IMR-90 (cell line): ENCODE measurements around the gene JAGN1. TPM values are rescaled to one million over a fixed set of nuclear protein-coding genes. Genes with fewer than 3 reads are reported as not detected.

ENCODE experiments used
- ATAC-seq: fragments of 200-7000 bp; cut with Tn5 transposase; 2 replicates; pipeline ENCODE4 v1.9.1; 2020; ENCODE audit warnings: low read depth, mild to moderate bottlenecking, moderate library complexity
- BruUV-seq: library from RNA; stranded (reverse); fragments of 400-500 nt; replicated peaks from 2 replicates; lab custom pipeline; 2021; lab: Mats Ljungman, UMichigan
- CTCF ChIA-PET: fragments of 300-600 bp; formaldehyde crosslinking; extraction: SDS; loops from one replicate; lab custom pipeline; 2021; ENCODE audit warnings: antibody characterized with exemption; lab: Yijun Ruan, JAX
- POLR2A ChIA-PET: fragments of 300-600 bp; sonication (Branson Sonifier 250); formaldehyde crosslinking; loops from one replicate; lab custom pipeline; 2022; ENCODE audit warnings: antibody characterized with exemption; ENCODE audit not compliant: unreplicated experiment; lab: Charles Lee
- DNase-seq: peaks from one replicate; pipeline ENCODE4 v3.0.0; 2013
- H2AFZ ChIP-seq: replicated peaks from 2 replicates; pipeline ENCODE3; 2013; ENCODE audit warnings: low read length, mild to moderate bottlenecking; ENCODE audit not compliant: poor library complexity
- H2AK5ac ChIP-seq: 2 replicates; pipeline ENCODE4 v1.6.1; 2013; ENCODE audit warnings: low read depth, low read length, inconsistent platforms
- H2AK9ac ChIP-seq: replicated peaks from 2 replicates; pipeline ENCODE3; 2013; ENCODE audit warnings: mild to moderate bottlenecking, low read depth, low read length, moderate library complexity; ENCODE audit not compliant: poor library complexity
- H2BK120ac ChIP-seq: 2 replicates; pipeline ENCODE4 v1.6.1; 2013; ENCODE audit warnings: low read depth, low read length, inconsistent platforms
- H2BK15ac ChIP-seq: 3 replicates; pipeline ENCODE4 v1.6.1; 2013; ENCODE audit warnings: low read depth, low read length, inconsistent platforms
- H2BK20ac ChIP-seq: 2 replicates; pipeline ENCODE4 v1.6.1; 2013; ENCODE audit warnings: low read depth, mild to moderate bottlenecking, inconsistent platforms, low read length, moderate library complexity
- H2BK5ac ChIP-seq: 2 replicates; pipeline ENCODE4 v1.6.1; 2013; ENCODE audit warnings: mild to moderate bottlenecking, low read depth, low read length, inconsistent platforms; ENCODE audit not compliant: poor library complexity, severe bottlenecking
- H3K14ac ChIP-seq: replicated peaks from 2 replicates; pipeline ENCODE4 v1.6.1; 2013; ENCODE audit warnings: low read depth, low read length, inconsistent platforms
- H3K18ac ChIP-seq: 2 replicates; pipeline ENCODE4 v1.6.1; 2013; ENCODE audit warnings: low read depth, low read length, control low read depth
- H3K23ac ChIP-seq: 2 replicates; pipeline ENCODE4 v1.6.1; 2013; ENCODE audit warnings: low read depth, low read length, inconsistent platforms
- H3K27ac ChIP-seq: 2 replicates; pipeline ENCODE4 v1.5.1; 2013; ENCODE audit warnings: mild to moderate bottlenecking, control low read depth, low read length; ENCODE audit not compliant: insufficient read depth
- H3K27me3 ChIP-seq: 2 replicates; pipeline ENCODE4 v1.6.1; 2013; ENCODE audit warnings: low read length; ENCODE audit not compliant: control insufficient read depth, insufficient read depth
- H3K36me3 ChIP-seq: 2 replicates; pipeline ENCODE4 v1.6.1; 2013; ENCODE audit warnings: low read length, mixed read lengths; ENCODE audit not compliant: control insufficient read depth, insufficient read depth
- H3K4ac ChIP-seq: 2 replicates; pipeline ENCODE4 v1.6.1; 2013; ENCODE audit warnings: low read depth, low read length, inconsistent platforms
- H3K4me1 ChIP-seq: 2 replicates; pipeline ENCODE4 v1.6.1; 2013; ENCODE audit warnings: low read length, mixed read lengths; ENCODE audit not compliant: control insufficient read depth, insufficient read depth
- H3K4me2 ChIP-seq: 2 replicates; pipeline ENCODE4 v1.6.1; 2013; ENCODE audit warnings: low read depth, mild to moderate bottlenecking, control low read depth, low read length, moderate library complexity
- H3K4me3 ChIP-seq: 2 replicates; pipeline ENCODE4 v1.5.1; 2013; ENCODE audit warnings: low read depth, mild to moderate bottlenecking, control low read depth, low read length, moderate library complexity; ENCODE audit not compliant: insufficient read depth
- H3K56ac ChIP-seq: 2 replicates; pipeline ENCODE4 v1.6.1; 2013; ENCODE audit warnings: low read length, inconsistent platforms; ENCODE audit not compliant: insufficient read depth; ENCODE audit errors: extremely low read depth
- H3K79me1 ChIP-seq, 2 experiments: 2 replicates each; pipeline ENCODE4 v1.6.1; 2013; ENCODE audit warnings: low read length in 2 of 2, inconsistent platforms in 1 of 2, low read depth in 1 of 2
- H3K9ac ChIP-seq: 2 replicates; pipeline ENCODE4 v1.6.1; 2013; ENCODE audit warnings: low read depth, low read length, control low read depth
- H3K9me1 ChIP-seq: 2 replicates; pipeline ENCODE4 v1.6.1; 2013; ENCODE audit warnings: low read length, inconsistent platforms; ENCODE audit not compliant: insufficient read depth
- H3K9me3 ChIP-seq: 2 replicates; pipeline ENCODE4 v1.6.1; 2013; ENCODE audit warnings: low read length; ENCODE audit not compliant: control insufficient read depth, insufficient read depth
- H4K20me1 ChIP-seq: 2 replicates; pipeline ENCODE4 v1.6.1; 2013; ENCODE audit warnings: low read length, inconsistent platforms; ENCODE audit not compliant: insufficient read depth
- H4K5ac ChIP-seq: 2 replicates; pipeline ENCODE4 v1.6.1; 2013; ENCODE audit warnings: mild to moderate bottlenecking, low read depth, low read length, control low read depth
- H4K8ac ChIP-seq, 2 experiments: 2 replicates each; pipeline ENCODE4 v1.6.1; 2013; ENCODE audit warnings: low read depth in 2 of 2, low read length in 2 of 2, control low read depth in 1 of 2, inconsistent platforms in 1 of 2
- H4K91ac ChIP-seq: 2 replicates; pipeline ENCODE4 v1.6.1; 2013; ENCODE audit warnings: low read depth, low read length, inconsistent platforms; ENCODE audit not compliant: insufficient read depth
- BHLHE40 ChIP-seq: fragments of 150-350 bp; IDR thresholded peaks from 2 replicates; pipeline ENCODE4 v1.6.1; 2016; ENCODE audit warnings: mild to moderate bottlenecking, low read depth, low read length
- CEBPB ChIP-seq: IDR thresholded peaks from 2 replicates; pipeline ENCODE4 v1.6.1; 2012; ENCODE audit warnings: low read depth, low read length, improper control_type of control experiment
- CHD1 ChIP-seq: IDR thresholded peaks from 2 replicates; pipeline ENCODE4 v1.6.1; 2012; ENCODE audit warnings: low read depth, low read length, improper control_type of control experiment
- FOS ChIP-seq: fragments of 150-350 bp; IDR thresholded peaks from 2 replicates; pipeline ENCODE4 v1.6.1; 2016; ENCODE audit warnings: low read depth, low read length
- MAFK ChIP-seq: IDR thresholded peaks from 2 replicates; pipeline ENCODE4 v1.6.1; 2012; ENCODE audit warnings: low read depth, low read length, improper control_type of control experiment
- MAZ ChIP-seq: IDR thresholded peaks from 2 replicates; pipeline ENCODE4 v1.6.1; 2012; ENCODE audit warnings: low read depth, mild to moderate bottlenecking, low read length, improper control_type of control experiment, moderate library complexity, borderline replicate concordance
- MXI1 ChIP-seq: IDR thresholded peaks from 2 replicates; pipeline ENCODE4 v1.6.1; 2012; ENCODE audit warnings: low read depth, mild to moderate bottlenecking, low read length, moderate library complexity, borderline replicate concordance
- NFE2L2 ChIP-seq: fragments of 150-350 bp; IDR thresholded peaks from 2 replicates; pipeline ENCODE4 v1.6.1; 2016; ENCODE audit warnings: low read depth, mild to moderate bottlenecking, low read length
- POLR2A ChIP-seq: IDR thresholded peaks from 2 replicates; pipeline ENCODE4 v1.6.1; 2012; ENCODE audit warnings: mild to moderate bottlenecking, low read depth, low read length
- RAD21 ChIP-seq: IDR thresholded peaks from 2 replicates; pipeline ENCODE4 v1.6.1; 2012; ENCODE audit warnings: low read length, improper control_type of control experiment
- RCOR1 ChIP-seq: IDR thresholded peaks from 2 replicates; pipeline ENCODE4 v1.6.1; 2012; ENCODE audit warnings: mild to moderate bottlenecking, low read length, improper control_type of control experiment; ENCODE audit not compliant: insufficient replicate concordance
- RFX5 ChIP-seq: IDR thresholded peaks from 2 replicates; pipeline ENCODE4 v1.8.0; 2012; ENCODE audit warnings: low read depth, mild to moderate bottlenecking, low read length, moderate library complexity
- SMC3 ChIP-seq: fragments of 150-350 bp; IDR thresholded peaks from 2 replicates; pipeline ENCODE4 v1.6.1; 2016; ENCODE audit warnings: low read depth, mild to moderate bottlenecking, antibody characterized with exemption, low read length, moderate library complexity
- WGBS, 2 experiments: methylation state at CpG; one replicate each; pipeline versions ENCODE4 v1.1.5 to v1.1.7; 2013; ENCODE audit warnings: missing lambda C conversion rate in 2 of 2; ENCODE audit not compliant: insufficient read length in 1 of 2; ENCODE audit errors: extremely low coverage in 2 of 2; 5-methylcytosine and 5-hydroxymethylcytosine counted together
- dilution Hi-C: fragments of 300-500 bp; cut with HindIII; formaldehyde crosslinking; loops from one replicate; pipeline ENCODE4 v1.14.3; 2018; ENCODE audit warnings: low sequenced_read_pairs; ENCODE audit not compliant: unreplicated experiment
- in situ Hi-C: fragments of 300-500 bp; cut with MboI; formaldehyde crosslinking; loops from 3 replicates; pipeline ENCODE4 v1.14.3; 2019; ENCODE audit warnings: low sequenced_read_pairs, inconsistent platforms, mixed read lengths
- intact Hi-C: fragments of 100-400 bp; cut with micrococcal nuclease; formaldehyde crosslinking; loops from 2 replicates; pipeline ENCODE4 v1.10.0; 2022
- polyA plus RNA-seq, 3 experiments: library from polyadenylated mRNA; depleted of rRNA; stranded (reverse); fragments of >200 nt; gene quantifications; 2 replicates each; pipeline ENCODE4 v1.2.3, GENCODE V29; 2012; ENCODE audit warnings: low replicate concordance in 1 of 3
- total RNA-seq: library from RNA; depleted of rRNA; stranded (reverse); fragments of >200 nt; gene quantifications from 2 replicates; pipeline ENCODE4 v1.2.3, GENCODE V29; 2012
- TF ChIP-seq, protein P1 (sequence below): fragments of 150-350 bp; IDR thresholded peaks from 2 replicates; pipeline ENCODE4 v1.6.1; 2017; ENCODE audit warnings: mild to moderate bottlenecking, antibody characterized with exemption, low read length, low read depth
- TF ChIP-seq, protein P2 (sequence below): conservative IDR thresholded peaks from 2 replicates; pipeline ENCODE4 v1.5.1; 2012; ENCODE audit warnings: mild to moderate bottlenecking, low read depth, low read length, improper control_type of control experiment
- TF ChIP-seq, protein P3 (sequence below): fragments of 150-350 bp; IDR thresholded peaks from 2 replicates; pipeline ENCODE4 v1.6.1; 2016; ENCODE audit warnings: low read depth, mild to moderate bottlenecking, low read length, moderate library complexity, borderline replicate concordance

JAGN1 gene
- total and polyA plus RNA-seq, 2 of the 4 experiments (the other 2 are of a cell fraction): 32.7 to 39.3 TPM

- H2AK9ac ChIP-seq: no peak overlapping the region
- TF ChIP-seq, protein P1, sequence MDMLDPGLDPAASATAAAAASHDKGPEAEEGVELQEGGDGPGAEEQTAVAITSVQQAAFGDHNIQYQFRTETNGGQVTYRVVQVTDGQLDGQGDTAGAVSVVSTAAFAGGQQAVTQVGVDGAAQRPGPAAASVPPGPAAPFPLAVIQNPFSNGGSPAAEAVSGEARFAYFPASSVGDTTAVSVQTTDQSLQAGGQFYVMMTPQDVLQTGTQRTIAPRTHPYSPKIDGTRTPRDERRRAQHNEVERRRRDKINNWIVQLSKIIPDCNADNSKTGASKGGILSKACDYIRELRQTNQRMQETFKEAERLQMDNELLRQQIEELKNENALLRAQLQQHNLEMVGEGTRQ: no peak
- no peak for TF ChIP-seq RCOR1
- TF ChIP-seq CHD1: no peak
- TF ChIP-seq SMC3: no peak
- no peak for TF ChIP-seq CEBPB
- no peak for TF ChIP-seq POLR2A
- TF ChIP-seq FOS: no peak
- TF ChIP-seq MXI1: no peak
- no peak for TF ChIP-seq NFE2L2
- TF ChIP-seq BHLHE40: no peak
- no peak for TF ChIP-seq RAD21
- TF ChIP-seq, protein P2, sequence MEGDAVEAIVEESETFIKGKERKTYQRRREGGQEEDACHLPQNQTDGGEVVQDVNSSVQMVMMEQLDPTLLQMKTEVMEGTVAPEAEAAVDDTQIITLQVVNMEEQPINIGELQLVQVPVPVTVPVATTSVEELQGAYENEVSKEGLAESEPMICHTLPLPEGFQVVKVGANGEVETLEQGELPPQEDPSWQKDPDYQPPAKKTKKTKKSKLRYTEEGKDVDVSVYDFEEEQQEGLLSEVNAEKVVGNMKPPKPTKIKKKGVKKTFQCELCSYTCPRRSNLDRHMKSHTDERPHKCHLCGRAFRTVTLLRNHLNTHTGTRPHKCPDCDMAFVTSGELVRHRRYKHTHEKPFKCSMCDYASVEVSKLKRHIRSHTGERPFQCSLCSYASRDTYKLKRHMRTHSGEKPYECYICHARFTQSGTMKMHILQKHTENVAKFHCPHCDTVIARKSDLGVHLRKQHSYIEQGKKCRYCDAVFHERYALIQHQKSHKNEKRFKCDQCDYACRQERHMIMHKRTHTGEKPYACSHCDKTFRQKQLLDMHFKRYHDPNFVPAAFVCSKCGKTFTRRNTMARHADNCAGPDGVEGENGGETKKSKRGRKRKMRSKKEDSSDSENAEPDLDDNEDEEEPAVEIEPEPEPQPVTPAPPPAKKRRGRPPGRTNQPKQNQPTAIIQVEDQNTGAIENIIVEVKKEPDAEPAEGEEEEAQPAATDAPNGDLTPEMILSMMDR: no peak
- TF ChIP-seq, protein P3, sequence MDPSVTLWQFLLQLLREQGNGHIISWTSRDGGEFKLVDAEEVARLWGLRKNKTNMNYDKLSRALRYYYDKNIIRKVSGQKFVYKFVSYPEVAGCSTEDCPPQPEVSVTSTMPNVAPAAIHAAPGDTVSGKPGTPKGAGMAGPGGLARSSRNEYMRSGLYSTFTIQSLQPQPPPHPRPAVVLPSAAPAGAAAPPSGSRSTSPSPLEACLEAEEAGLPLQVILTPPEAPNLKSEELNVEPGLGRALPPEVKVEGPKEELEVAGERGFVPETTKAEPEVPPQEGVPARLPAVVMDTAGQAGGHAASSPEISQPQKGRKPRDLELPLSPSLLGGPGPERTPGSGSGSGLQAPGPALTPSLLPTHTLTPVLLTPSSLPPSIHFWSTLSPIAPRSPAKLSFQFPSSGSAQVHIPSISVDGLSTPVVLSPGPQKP: no peak
- no peak for TF ChIP-seq MAZ
- no peak for TF ChIP-seq MAFK
- TF ChIP-seq RFX5: no peak
- no peak overlapping the region for H2AK5ac ChIP-seq
- H3K27ac ChIP-seq: no peak overlapping the region
- ATAC-seq (no peak), DNase-seq (no peak)
- intact Hi-C loops: no loop called here
- dilution Hi-C loops: no loop called here
- H4K91ac ChIP-seq: no peak overlapping the region
- 100% methylated on average over 2 of the region's 5 CpGs; no CpG with 5 or more reads in 1 of the 2 experiments for WGBS, 2 experiments
- H3K14ac ChIP-seq: no peak overlapping the region
- H4K20me1 ChIP-seq: no peaks in the 10 kb centered on the region
- H3K56ac ChIP-seq: no peak overlapping the region
- no peak overlapping the region for H2AFZ ChIP-seq
- H3K18ac ChIP-seq: no peak overlapping the region
- H4K5ac ChIP-seq: peak overlapping the region; percentile 9; the same call in 1 of the 2 replicates
- H3K9me1 ChIP-seq: peaks cover 11% of the 10 kb centered on the region
- BruUV-seq: no TSS peak
- H2BK15ac ChIP-seq: no peak overlapping the region
- no peaks in the 10 kb centered on the region for H3K9me3 ChIP-seq
- H3K23ac ChIP-seq: no peak overlapping the region
- H3K27me3 ChIP-seq: no peaks in the 10 kb centered on the region
- no peaks in the 10 kb centered on the region for H3K36me3 ChIP-seq
- H2BK120ac ChIP-seq: no peak overlapping the region
- no peak overlapping the region for H4K8ac ChIP-seq
- POLR2A ChIA-PET: interaction anchor here (0.6 kb wide), 1 partner anchor 19 kb away, joined by 10 read pairs; no protein-coding TSS in a partner anchor
- peaks cover 32% of the 10 kb centered on the region for H3K4me1 ChIP-seq
- no peak overlapping the region for H2BK5ac ChIP-seq
- no peak overlapping the region for H2BK20ac ChIP-seq
- peaks cover 7 to 31% of the 10 kb centered on the region in 2 experiments; a peak in 3 of 4 replicates for H3K79me1 ChIP-seq
- H3K4me2 ChIP-seq: no peak overlapping the region
- no peak overlapping the region for H3K9ac ChIP-seq
- CTCF ChIA-PET: no interaction called here
- no peak overlapping the region for H3K4ac ChIP-seq
- H3K4me3 ChIP-seq: no peak overlapping the region
- in situ Hi-C loops: no loop called here
These were observed 23.2 kb downstream of the JAGN1 start for GRCh38 chr3:9913601-9914000.
